HG03469 (cell line): ENCODE results near the gene WDR27.

Experiments
- ATAC-seq: cut with Tn5 transposase; IDR thresholded peaks from one replicate; pipeline ENCODE4 v1.9.1; 2021; ENCODE audit warnings: mild to moderate bottlenecking, moderate library complexity, moderate number of reproducible peaks; ENCODE audit not compliant: unreplicated experiment

The WDR27 gene

GRCh38 chr6:169568314-169569087 is 133.3 kb downstream of the WDR27 start:
- ATAC-seq = no peak

- ATAC-seq = no peak
Observed at GRCh38 chr6:169567819-169568218, 134.0 kb downstream of the WDR27 start.

GRCh38 chr6:169566961-169567750 is 134.7 kb downstream of the WDR27 start:
- ATAC-seq = no peak

DNA sequence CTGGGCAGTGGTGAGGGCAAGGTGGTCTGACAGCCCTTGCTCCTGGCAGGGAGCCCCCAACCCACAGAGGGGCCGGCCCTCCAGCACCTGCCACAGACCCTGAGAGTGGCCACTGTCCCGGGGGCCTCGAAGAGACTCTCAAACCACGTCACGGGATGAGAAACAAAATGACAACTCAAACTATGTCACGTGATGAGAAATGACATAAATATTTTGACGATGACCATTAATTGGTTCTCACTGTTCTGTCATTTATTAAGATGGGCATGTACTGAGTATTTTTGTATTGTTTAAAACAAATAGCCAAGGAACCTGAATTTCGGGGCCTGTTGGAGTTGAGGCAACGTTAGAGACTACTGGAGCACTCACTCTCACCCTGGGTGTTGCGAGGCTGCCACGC is 135.5 kb downstream of the WDR27 start:
- no peak for ATAC-seq

- ATAC-seq = no peak
Observed at GRCh38 chr6:169564453-169565240, 137.2 kb downstream of the WDR27 start.

GRCh38 chr6:169561665-169562064 is 140.2 kb downstream of the WDR27 start:
- ATAC-seq = no peak

DNA sequence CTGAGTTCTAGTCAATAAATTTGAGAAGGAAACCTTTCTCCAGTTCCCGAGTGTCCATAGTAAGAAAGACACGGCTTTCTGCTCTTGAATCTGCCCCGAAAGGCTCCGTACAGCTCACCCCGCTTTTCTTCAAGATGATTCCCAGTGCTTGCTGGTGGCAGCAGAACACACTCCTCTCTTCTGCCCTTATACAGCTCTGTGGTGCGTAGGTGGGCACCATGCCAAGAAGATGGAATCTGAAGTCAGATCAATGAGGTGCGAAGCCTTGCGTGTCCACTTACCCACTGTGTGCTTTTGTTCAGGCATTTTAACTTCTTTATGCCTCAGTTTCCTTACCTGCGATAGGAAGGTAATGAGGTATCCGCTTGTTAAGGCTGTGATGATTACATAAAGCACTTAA is 142.2 kb downstream of the WDR27 start:
- no peak for ATAC-seq

- ATAC-seq = no peak
Observed at GRCh38 chr6:169558774-169559441, 142.9 kb downstream of the WDR27 start.

- no peak for ATAC-seq
Observed at GRCh38 chr6:169558378-169558773, 143.5 kb downstream of the WDR27 start.

DNA sequence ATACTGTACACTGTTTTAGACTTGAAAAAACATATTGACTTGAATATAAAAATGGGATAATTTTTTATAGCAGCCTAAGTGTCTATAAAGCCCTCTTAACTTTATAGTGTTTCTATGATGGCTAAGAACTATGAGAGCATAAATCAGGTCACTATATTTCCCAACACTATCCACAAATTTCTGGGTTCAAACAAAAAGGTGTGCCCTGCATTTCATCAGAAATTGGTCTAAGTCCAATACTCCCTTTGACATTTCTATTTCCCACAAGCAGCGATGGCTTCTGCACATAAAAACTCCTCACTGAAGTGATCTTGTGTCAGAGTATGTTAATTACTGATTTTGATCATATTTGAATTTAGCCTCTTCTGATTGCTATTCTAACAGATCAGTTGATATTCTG is 143.9 kb downstream of the WDR27 start:
- no peak for ATAC-seq

GRCh38 chr6:169556758-169557548 is 144.9 kb downstream of the WDR27 start:
- ATAC-seq = peak; percentile 100

GRCh38 chr6:169555971-169556617 is 145.7 kb downstream of the WDR27 start:
- ATAC-seq = no peak

DNA sequence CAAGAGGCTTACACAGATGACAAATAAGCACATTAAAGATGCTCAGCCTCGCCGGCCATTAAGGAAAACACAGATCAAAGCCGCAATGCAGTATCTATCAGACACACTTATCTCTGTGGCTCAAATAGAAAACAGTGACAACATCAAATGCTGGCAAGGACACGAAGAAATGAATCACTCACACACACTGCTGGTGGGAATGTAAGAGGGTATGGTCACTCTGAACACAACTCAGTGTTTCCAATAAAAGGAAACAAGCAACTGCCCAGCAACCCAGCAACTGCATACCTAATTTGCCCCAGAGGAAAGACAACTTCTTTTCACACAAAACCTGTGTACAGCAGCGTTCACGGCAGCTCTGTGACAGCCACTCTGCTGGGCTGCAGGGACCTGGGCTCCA is 155.8 kb downstream of the WDR27 start:
- no peak for ATAC-seq

- no peak for ATAC-seq
Observed at GRCh38 chr6:169543704-169544103, 158.1 kb downstream of the WDR27 start.

DNA sequence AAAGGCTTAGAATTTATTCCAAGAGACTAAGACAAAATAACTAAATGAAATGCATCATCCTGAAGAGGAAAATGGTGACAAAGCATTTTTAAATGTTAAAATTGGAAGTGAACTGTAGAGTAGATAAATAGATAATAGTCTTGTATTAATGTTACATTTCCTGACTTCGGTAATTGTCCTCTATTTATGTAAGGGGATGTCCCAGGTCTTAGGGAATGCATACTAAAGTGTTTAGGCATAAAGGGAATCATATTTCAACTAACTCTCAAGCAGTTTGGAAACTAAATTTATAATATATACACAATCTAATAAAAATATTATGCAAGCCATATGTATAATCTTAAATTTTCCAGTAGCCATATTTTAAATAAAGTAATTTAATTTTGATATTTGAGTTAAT is 159.3 kb downstream of the WDR27 start:
- ATAC-seq = no peak

GRCh38 chr6:169539176-169539897 is 162.5 kb downstream of the WDR27 start:
- no peak for ATAC-seq

DNA sequence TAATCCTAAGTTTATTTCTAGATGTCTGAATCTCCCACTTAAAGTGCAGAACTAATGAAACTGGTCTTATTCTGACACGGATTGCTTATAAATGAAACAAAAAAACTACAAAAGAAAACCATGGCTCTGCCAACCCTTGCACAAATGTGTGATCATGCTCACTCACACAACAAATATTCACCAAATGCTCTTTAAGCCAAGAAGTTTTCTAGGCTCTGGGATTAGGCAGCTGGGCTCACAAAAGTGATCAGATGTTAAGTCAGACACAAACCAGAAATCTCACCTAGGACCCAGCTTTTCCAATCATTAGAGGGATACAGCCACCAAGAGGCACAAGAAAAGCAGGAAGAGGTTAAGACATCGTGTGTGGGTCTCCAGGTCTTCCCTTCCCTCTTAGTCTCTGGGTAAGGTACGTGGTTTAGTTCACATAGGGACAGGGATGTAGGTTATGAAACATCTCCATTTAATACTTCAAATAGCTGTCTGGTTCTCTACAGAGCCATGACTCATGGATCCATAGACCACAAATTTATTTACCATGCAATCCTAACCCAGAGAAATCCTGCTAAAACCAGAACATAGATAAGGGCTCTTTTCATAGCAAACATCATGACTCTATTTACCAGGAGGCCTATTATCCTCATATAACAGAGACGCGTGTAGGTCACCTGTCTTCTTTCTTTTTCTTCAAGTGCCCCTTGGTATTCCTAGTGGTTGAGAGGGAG is 165.2 kb downstream of the WDR27 start:
- ATAC-seq = no peak

- ATAC-seq = no peak
Observed at GRCh38 chr6:169534039-169534421, 167.8 kb downstream of the WDR27 start.
